ENCODE data around the gene CAMK2G. TPM values are rescaled to one million over a fixed set of nuclear protein-coding genes. Genes with fewer than 3 reads are reported as not detected.
A peak's percentile ranks its signal among the peaks of the same experiment; 100 is the strongest.

CAMK2G gene
- total and polyA plus RNA-seq, 2 experiments from 2014 or later: 30.6 to 34.1 TPM

GRCh38 chr10:73812657-73813056, 61.7 kb downstream of the CAMK2G start:
- ATAC-seq: peak; percentile 7
- Mint-ChIP-seq H3K27me3 (ENCODE audit: insufficient read depth, low read depth, poor library complexity) (peaks cover 16% of the 10 kb centered on the region), H3K4me3 (peak overlapping the region; percentile 61), H3K9me3 (no peaks in the 10 kb centered on the region), H3K27ac (no peak overlapping the region), H3K4me1 (peaks cover 13% of the 10 kb centered on the region), H3K36me3 (ENCODE audit: low read depth) (peaks cover 32% of the 10 kb centered on the region)
- Histone ChIP-seq H3K27ac (ENCODE audit: low read depth) (0 out of 2 replicates have a peak overlapping the region, but pooled peaks have one; percentile 56), H4K20me1 (replicated peaks; ENCODE audit: insufficient read depth) (peaks cover 15% of the 10 kb centered on the region), H3K36me3 (ENCODE audit: insufficient read depth) (no peaks in the 10 kb centered on the region; the same call in 1 of the 2 replicates), H3F3A (replicated peaks; ENCODE audit: low read depth) (0 out of 2 replicates have a peak, but pooled peaks cover 13% of the 10 kb centered on the region), H3K9me2 (ENCODE audit: insufficient read depth) (no peaks in the 10 kb centered on the region), H3K4me1 (ENCODE audit: insufficient read depth) (peaks cover 7% of the 10 kb centered on the region), H2AFZ (no peak overlapping the region), H3K4me3 (peak overlapping the region; percentile 84), H3K79me2 (replicated peaks; ENCODE audit: insufficient read depth) (no peaks in the 10 kb centered on the region), H3K4me2 (peak overlapping the region; percentile 68), H3K27me3 (ENCODE audit: insufficient read depth) (no peaks in the 10 kb centered on the region)
- DNase-seq (ENCODE audit: low spot score): peak; percentile 54
- no peak for TF ChIP-seq STAT1 (IDR thresholded peaks at IDR 0.05; ENCODE audit: unreplicated experiment)
- no peak for TF ChIP-seq REST (IDR thresholded peaks at IDR 0.05; ENCODE audit: unreplicated experiment)
- no peak for TF ChIP-seq POLR2AphosphoS5 (IDR thresholded peaks at IDR 0.05; ENCODE audit: low read depth)
- TF ChIP-seq JUNB (IDR thresholded peaks at IDR 0.05; ENCODE audit: unreplicated experiment): no peak
- no peak for TF ChIP-seq NANOG (IDR thresholded peaks at IDR 0.05; ENCODE audit: borderline replicate concordance)
- no peak for TF ChIP-seq CTCF (conservative IDR thresholded peaks at IDR 0.05; ENCODE audit: low read depth in 2 of 2)
- TF ChIP-seq ETS1 (IDR thresholded peaks at IDR 0.05): no peak
- TF ChIP-seq EZH2 (IDR thresholded peaks at IDR 0.05; ENCODE audit: low read depth, unreplicated experiment): no peak
- TF ChIP-seq ZNF331 (CRISPR knock-in tag; IDR thresholded peaks at IDR 0.05; ENCODE audit: low read depth): no peak
- no peak for TF ChIP-seq EZH2phosphoT487 (IDR thresholded peaks at IDR 0.05; ENCODE audit: unreplicated experiment)
- TF ChIP-seq CREB1 (CRISPR knock-in tag; IDR thresholded peaks at IDR 0.05; ENCODE audit: low read depth): no peak
- TF ChIP-seq ZNF462 (CRISPR knock-in tag; IDR thresholded peaks at IDR 0.05): no peak
- no peak for TF ChIP-seq ZNF114 (CRISPR knock-in tag; IDR thresholded peaks at IDR 0.05)

All from GM23338 (cell line).